GM21526 (cell line): ENCODE data around the gene ITGA11.
"Not testable (repeated sequence)": the region's sequence is repeated elsewhere in the genome, so short reads cannot be mapped to it uniquely, and the experiment has no call there.

Experiments
- ATAC-seq: cut with Tn5 transposase; IDR thresholded peaks from one replicate; pipeline ENCODE4 v1.9.1; 2021; ENCODE audit warnings: moderate library complexity; ENCODE audit not compliant: unreplicated experiment, low FRiP score

Gene ITGA11

GRCh38 chr15:68427366-68427765, 4.6 kb downstream of the ITGA11 start:
- ATAC-seq: no peak

GRCh38 chr15:68426116-68426515, 5.8 kb downstream of the ITGA11 start:
- ATAC-seq: no peak

- no peak for ATAC-seq
Observed at GRCh38 chr15:68425428-68426060, 6.4 kb downstream of the ITGA11 start.

GRCh38 chr15:68424754-68425390, 7.1 kb downstream of the ITGA11 start:
- ATAC-seq: no peak

GRCh38 chr15:68423359-68424296, 8.3 kb downstream of the ITGA11 start:
- no peak for ATAC-seq

GRCh38 chr15:68422403-68423145, 9.4 kb downstream of the ITGA11 start:
- ATAC-seq: not testable (repeated sequence)

DNA sequence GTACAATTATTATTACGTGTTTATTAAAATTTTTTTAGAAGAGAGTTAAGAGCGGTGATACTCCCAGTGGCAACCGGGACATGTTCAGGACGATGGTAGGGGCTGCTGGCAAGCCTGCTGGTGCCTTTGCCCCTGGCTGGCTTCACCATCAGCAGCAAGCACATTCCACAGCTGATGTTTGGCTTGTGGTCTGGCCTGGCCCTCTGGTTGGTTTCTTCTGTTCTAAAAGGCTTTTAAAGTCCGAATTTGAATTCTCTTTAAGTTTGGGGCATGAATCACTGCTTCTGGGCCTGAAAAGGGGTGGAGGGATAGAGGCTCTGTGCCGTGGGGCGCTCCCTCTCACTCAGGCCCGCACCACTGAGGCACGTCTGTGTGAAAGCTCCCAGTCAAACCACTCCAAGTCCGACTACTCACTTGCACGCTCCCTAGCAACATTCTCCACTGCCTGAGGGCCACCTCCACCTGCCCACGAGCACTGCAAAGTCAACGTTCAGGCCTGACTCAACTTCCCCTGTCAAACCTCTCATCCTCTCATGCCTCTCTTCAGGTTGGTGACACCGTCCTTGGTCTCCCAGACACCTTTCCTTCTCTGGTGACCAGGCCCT, 10.1 kb downstream of the ITGA11 start:
- no peak for ATAC-seq

GRCh38 chr15:68421115-68421551, 10.8 kb downstream of the ITGA11 start:
- ATAC-seq: no peak

- no peak for ATAC-seq
Observed at GRCh38 chr15:68420186-68420684, 11.7 kb downstream of the ITGA11 start.

DNA sequence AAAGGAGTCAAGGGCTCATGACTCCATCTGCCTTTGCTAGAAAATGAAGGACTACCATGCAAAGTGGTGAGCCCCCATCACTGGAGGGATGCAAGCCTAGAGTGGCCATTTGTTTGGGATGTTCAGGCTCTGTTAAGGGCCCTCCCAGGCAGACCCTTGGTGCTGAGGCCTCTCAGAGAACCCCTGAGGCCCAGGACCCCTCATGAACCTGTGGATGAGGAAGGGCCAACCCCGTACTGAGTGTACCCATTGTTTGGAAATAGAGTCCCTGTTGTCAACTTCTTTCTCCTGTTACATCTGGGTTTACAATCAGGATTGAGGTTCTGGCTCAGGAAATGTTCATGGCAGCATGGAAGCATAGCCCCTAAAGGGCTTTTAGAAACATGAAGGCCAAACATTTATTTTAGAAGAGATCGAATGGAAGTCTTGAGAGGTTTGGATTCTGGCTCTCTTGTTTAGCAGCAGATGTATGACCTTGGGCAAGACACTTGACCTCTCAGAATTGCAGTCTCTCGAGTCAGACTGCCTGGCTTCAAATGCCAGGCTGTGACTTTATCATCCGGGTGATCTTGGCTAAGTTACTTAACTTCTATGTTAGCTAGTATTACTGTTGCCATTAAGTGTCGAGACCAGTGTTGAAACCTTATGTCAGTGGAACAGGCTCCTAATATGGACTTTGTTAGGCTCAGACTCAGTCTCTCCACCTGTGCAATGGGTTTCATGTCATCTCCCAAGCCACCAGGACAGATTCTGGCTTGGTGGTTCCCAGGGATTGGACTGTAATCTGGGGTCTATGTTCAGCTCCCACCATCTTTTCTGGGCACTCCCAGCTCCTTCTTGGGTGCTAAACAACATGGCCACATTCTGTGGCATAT, 12.4 kb downstream of the ITGA11 start:
- no peak for ATAC-seq

DNA sequence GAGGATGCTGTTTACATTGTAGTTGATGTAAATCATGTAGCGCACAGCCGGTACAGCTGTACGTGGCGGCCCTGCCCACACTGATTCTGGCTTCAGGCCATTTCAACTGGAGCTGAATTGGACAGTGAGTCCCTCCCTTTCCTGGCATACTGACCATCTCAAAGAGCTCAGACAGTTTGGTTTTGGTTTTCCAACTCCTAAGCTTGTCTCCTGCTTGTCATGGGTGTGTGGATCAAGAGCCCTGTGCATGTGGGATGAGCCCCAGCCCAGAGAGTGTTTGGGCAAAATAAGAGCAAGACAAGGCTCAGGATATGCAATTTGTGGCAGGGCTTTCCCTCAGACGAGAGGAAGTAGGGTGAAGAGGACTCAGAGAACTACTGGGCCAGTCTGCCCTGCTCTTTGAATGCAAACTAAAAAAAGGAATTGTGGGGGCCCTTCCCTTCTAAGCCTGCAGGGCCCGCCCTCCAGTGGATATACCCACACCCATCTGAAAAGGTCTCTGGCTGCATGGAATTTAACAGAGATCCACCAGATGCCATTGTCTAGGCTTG, 13.3 kb downstream of the ITGA11 start:
- ATAC-seq: no peak

DNA sequence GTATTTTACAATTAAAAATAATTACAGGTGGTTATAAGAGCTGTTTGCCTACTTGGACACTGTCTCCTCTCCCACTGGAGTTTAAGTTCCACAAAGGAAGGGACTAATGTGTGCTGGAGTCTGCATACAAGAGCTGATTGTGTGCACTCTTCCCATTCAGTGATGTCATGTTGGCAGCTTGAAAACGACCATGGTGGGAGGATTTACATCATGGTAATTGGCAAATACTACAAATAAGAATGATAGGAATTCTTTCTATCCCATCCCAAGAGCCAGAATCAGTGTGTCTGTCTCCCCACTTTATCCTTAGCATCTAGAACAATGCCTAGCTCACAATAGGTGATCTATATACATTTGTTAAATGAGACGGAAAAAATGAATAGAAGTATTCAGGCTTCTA, 14.1 kb downstream of the ITGA11 start:
- ATAC-seq: no peak

DNA sequence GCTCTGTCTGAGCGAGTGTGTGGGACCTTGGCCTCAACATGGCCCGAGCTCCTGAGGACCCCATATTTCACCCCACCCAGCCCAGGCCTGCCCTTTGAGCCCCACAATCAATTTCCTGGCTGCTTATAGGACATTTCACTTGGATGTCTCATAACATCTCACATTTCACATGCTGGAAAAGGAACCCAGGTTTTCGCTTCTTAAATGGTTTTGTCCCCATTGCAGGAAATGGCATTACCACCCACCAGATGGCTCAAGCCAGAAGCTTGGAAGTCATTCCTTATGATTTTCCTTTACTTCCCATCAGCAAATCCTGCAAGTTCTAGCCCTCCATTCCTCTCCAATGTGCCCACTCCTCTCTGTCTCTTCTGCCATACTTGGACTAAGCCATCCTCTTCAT, 14.9 kb downstream of the ITGA11 start:
- no peak for ATAC-seq

- ATAC-seq: no peak
Observed at GRCh38 chr15:68416158-68416535, 15.8 kb downstream of the ITGA11 start.

DNA sequence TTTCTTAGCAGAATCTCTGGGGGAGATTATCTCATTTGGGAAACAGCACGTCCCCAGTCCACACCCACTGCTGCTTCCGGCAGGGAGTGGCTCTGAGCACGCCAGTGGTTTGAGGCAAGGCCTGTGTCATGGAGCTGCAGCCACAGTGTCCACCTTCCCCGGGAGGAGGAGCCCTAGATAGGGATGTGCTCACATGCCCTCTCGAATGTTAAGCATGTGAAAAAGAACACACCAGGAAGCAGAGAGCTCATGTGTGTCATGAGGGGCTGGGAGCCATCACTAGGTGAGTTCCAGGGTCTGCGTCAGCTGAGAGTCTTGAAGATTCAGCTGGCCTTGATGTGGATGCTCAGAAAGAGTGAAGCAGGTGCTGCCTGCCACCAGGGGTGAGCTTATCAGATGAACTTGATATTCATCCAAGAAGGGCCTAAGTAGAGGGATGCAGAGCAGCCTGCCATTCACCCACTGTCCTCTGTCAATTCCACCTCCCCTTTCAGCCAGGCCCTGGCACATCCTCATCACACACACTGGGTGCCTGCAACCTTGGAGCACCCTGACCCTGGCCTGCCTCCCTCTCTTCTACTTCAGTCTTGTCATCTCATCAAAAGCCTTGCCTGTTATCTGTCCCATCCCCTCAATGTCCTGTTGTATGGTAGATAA, 16.3 kb downstream of the ITGA11 start:
- ATAC-seq: no peak

- no peak for ATAC-seq
Observed at GRCh38 chr15:68415061-68415460, 16.9 kb downstream of the ITGA11 start.

DNA sequence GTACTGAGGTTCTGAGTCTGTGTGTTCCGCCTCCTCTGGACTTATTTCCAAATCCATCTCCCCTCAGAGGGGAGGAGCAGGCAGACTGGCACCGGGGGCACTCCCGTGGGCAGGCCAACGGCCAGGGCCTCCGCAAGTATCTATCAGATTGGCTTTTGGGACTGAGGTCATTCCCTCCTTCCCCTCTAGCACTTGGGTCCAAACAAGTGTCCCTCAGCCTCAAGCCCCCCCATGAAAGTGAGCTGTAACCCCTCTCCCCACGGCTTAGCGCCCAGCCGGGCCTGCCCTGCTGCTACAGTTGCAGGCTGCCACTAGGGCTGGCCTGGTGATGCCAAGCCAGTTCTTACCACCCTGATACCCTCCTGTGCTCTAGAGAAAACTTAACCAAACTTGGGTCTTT, 17.4 kb downstream of the ITGA11 start:
- ATAC-seq: no peak

GRCh38 chr15:68414206-68414555, 17.8 kb downstream of the ITGA11 start:
- no peak for ATAC-seq
